HepG2 (cell line): Measurements from ENCODE around the gene CC2D1A. TPM values are rescaled to one million over a fixed set of nuclear protein-coding genes. Genes with fewer than 3 reads are reported as not detected.

Experiments
- ATAC-seq: fragments of 200-7000 bp; cut with Tn5 transposase; 3 replicates; pipeline ENCODE4 v1.9.1; 2020; ENCODE audit warnings: mild to moderate bottlenecking, moderate library complexity
- BruUV-seq: library from RNA; stranded (reverse); fragments of 400-500 nt; replicated peaks from 2 replicates; lab custom pipeline; 2021; lab: Mats Ljungman, UMichigan
- CTCF ChIA-PET: fragments of 300-600 bp; formaldehyde crosslinking; extraction: SDS; loops from one replicate; lab custom pipeline; 2021; ENCODE audit warnings: low total read pairs, inconsistent platforms, low intra/inter-chr PET ratio; lab: Yijun Ruan, JAX
- POLR2A ChIA-PET: fragments of 350-600 bp; sonication (Branson Sonifier 250); formaldehyde crosslinking; loops from one replicate; lab custom pipeline; 2020; ENCODE audit warnings: antibody characterized with exemption, inconsistent platforms; lab: Yijun Ruan, JAX
- DNase-seq: peaks from one replicate; pipeline ENCODE4 v3.0.0-alpha.2; 2015; ENCODE audit warnings: low spot score
- FAIRE-seq: peaks from 3 replicates; lab custom pipeline; 2011; peaks lifted over from hg19 to GRCh38; lab: Jason Lieb, UNC
- H2AFZ ChIP-seq: one replicate; pipeline ENCODE4 v1.6.1; 2011; ENCODE audit warnings: low read length, inconsistent platforms
- H3K27ac ChIP-seq: fragments of 300-600 bp; 3 replicates; pipeline ENCODE4 v1.8.0; 2011; ENCODE audit warnings: mixed run types, mild to moderate bottlenecking, mixed read lengths, low read length, inconsistent platforms; ENCODE audit not compliant: insufficient read depth; ENCODE audit errors: extremely low read length
- H3K27me3 ChIP-seq, 2 experiments: fragments of 200-600 bp in 1 of 2; 2 replicates in 1 of 2; 3 replicates in 1 of 2; pipeline versions ENCODE4 v1.6.0 to v1.8.0; 2011; ENCODE audit warnings: low read length in 2 of 2, mild to moderate bottlenecking in 2 of 2, moderate library complexity in 2 of 2, inconsistent platforms in 1 of 2; ENCODE audit not compliant: insufficient read depth in 2 of 2, control insufficient read depth in 1 of 2
- H3K36me3 ChIP-seq, 2 experiments: fragments of 200-600 bp in 1 of 2; replicated peaks in 1 of 2; 2 replicates in 1 of 2; 3 replicates in 1 of 2; pipeline versions ENCODE4 v1.5.1 to v1.8.0; 2011; ENCODE audit warnings: low read length in 2 of 2, inconsistent platforms in 1 of 2; ENCODE audit not compliant: insufficient read depth in 2 of 2, control insufficient read depth in 1 of 2
- H3K4me1 ChIP-seq: 2 replicates; pipeline ENCODE4 v1.5.1; 2012; ENCODE audit warnings: low read length, inconsistent platforms; ENCODE audit not compliant: insufficient read depth
- H3K4me2 ChIP-seq: 2 replicates; pipeline ENCODE4 v1.6.0; 2011; ENCODE audit warnings: low read depth, low read length, inconsistent platforms
- H3K4me3 ChIP-seq, 3 experiments: fragments of 200-600 bp in 1 of 3; sonication (generic), shearing (Covaris generic) in 1 of 3; replicated peaks in 1 of 3; 2 replicates each; pipeline ENCODE4 v1.5.1; 2011 to 2016; ENCODE audit warnings: low read length in 3 of 3, inconsistent platforms in 2 of 3, low read depth in 2 of 3, mild to moderate bottlenecking in 2 of 3, control low read depth in 1 of 3, mixed read lengths in 1 of 3; ENCODE audit not compliant: insufficient read depth in 1 of 3
- H3K79me2 ChIP-seq: one replicate; pipeline ENCODE4 v1.6.1; 2011; ENCODE audit warnings: low read length, inconsistent platforms; ENCODE audit not compliant: insufficient read depth
- H3K9ac ChIP-seq: 2 replicates; pipeline ENCODE4 v1.6.0; 2011; ENCODE audit warnings: mild to moderate bottlenecking, low read depth, low read length, inconsistent platforms; ENCODE audit not compliant: insufficient read depth
- H3K9me3 ChIP-seq: 2 replicates; pipeline ENCODE4 v1.5.1; 2012; ENCODE audit warnings: mild to moderate bottlenecking, low read length
- H4K20me1 ChIP-seq: 2 replicates; pipeline ENCODE4 v1.6.0; 2011; ENCODE audit warnings: inconsistent platforms, mild to moderate bottlenecking, low read length, moderate library complexity; ENCODE audit not compliant: insufficient read depth
- ATF7-NPFF ChIP-seq: sonication (generic); formaldehyde crosslinking; IDR thresholded peaks from 2 replicates; pipeline ENCODE4 v1.8.1; 2023; ENCODE audit warnings: mild to moderate bottlenecking, low read depth, missing genetic modification reagents, moderate library complexity
- CEBPG ChIP-seq: IDR thresholded peaks from 2 replicates; pipeline ENCODE4 v1.6.1; 2016
- FOXJ3 ChIP-seq: sonication (generic); formaldehyde crosslinking; IDR thresholded peaks from 2 replicates; pipeline ENCODE4 v1.4.0; 2020; ENCODE audit warnings: missing genetic modification reagents, mild to moderate bottlenecking, borderline replicate concordance
- HDAC2 ChIP-seq: sonication (generic); formaldehyde crosslinking; IDR thresholded peaks from 2 replicates; pipeline ENCODE4 v1.4.0; 2020; ENCODE audit warnings: missing genetic modification reagents
- HHEX ChIP-seq: IDR thresholded peaks from 2 replicates; pipeline ENCODE4 v1.6.1; 2016; ENCODE audit warnings: control low read depth
- KDM2A ChIP-seq: sonication (generic); formaldehyde crosslinking; IDR thresholded peaks from 2 replicates; pipeline ENCODE4 v1.4.0; 2020; ENCODE audit warnings: low read depth, missing genetic modification reagents, borderline replicate concordance
- MIER3 ChIP-seq: IDR thresholded peaks from 2 replicates; pipeline ENCODE4 v1.6.1; 2016; ENCODE audit warnings: missing compliant biosample characterization, borderline replicate concordance
- TEAD3 ChIP-seq: optimal IDR thresholded peaks from 2 replicates; pipeline ENCODE3; 2016; ENCODE audit warnings: borderline replicate concordance
- THAP9 ChIP-seq: sonication (generic); formaldehyde crosslinking; IDR thresholded peaks from 2 replicates; pipeline ENCODE4; 2020; ENCODE audit warnings: missing genetic modification reagents, mild to moderate bottlenecking, borderline replicate concordance
- YEATS2 ChIP-seq: sonication (generic); formaldehyde crosslinking; IDR thresholded peaks from 2 replicates; pipeline ENCODE4 v1.4.0; 2020; ENCODE audit warnings: missing genetic modification reagents, borderline replicate concordance
- ZC3H4 ChIP-seq: sonication (generic); formaldehyde crosslinking; IDR thresholded peaks from 2 replicates; pipeline ENCODE4 v1.4.0; 2020; ENCODE audit warnings: missing genetic modification reagents, borderline replicate concordance
- ZFP90 ChIP-seq: sonication (generic); formaldehyde crosslinking; IDR thresholded peaks from 2 replicates; pipeline ENCODE4 v1.8.0; 2022; ENCODE audit warnings: missing genetic modification reagents, mild to moderate bottlenecking, inconsistent platforms, borderline replicate concordance
- ZKSCAN5 ChIP-seq: sonication (generic); formaldehyde crosslinking; IDR thresholded peaks from 2 replicates; pipeline ENCODE4 v1.5.1; 2020; ENCODE audit warnings: mild to moderate bottlenecking, missing genetic modification reagents
- ZNF263 ChIP-seq: sonication (generic); formaldehyde crosslinking; IDR thresholded peaks from 2 replicates; pipeline ENCODE4 v1.4.0; 2020; ENCODE audit warnings: missing genetic modification reagents
- ZNF326 ChIP-seq: sonication (generic); formaldehyde crosslinking; IDR thresholded peaks from 2 replicates; pipeline ENCODE4 v1.4.0; 2020; ENCODE audit warnings: missing genetic modification reagents, borderline replicate concordance
- ZNF720 ChIP-seq: sonication (generic); formaldehyde crosslinking; IDR thresholded peaks from 2 replicates; pipeline ENCODE4 v1.4.0; 2020; ENCODE audit warnings: missing genetic modification reagents
- ZNF841 ChIP-seq: sonication (generic); formaldehyde crosslinking; IDR thresholded peaks from 2 replicates; pipeline ENCODE4 v1.8.1; 2023; ENCODE audit warnings: missing genetic modification reagents, borderline replicate concordance
- WGBS: methylation state at CpG from one replicate; pipeline ENCODE4 v1.1.6; 2017; ENCODE audit warnings: low lambda C conversion rate; 5-methylcytosine and 5-hydroxymethylcytosine counted together
- in situ Hi-C: cut with HindIII; loops from 2 replicates; pipeline ENCODE4 v1.10.0; 2017; ENCODE audit warnings: low pct_unique_long_range_greater_than_20kb; ENCODE audit not compliant: extremely low pct_ligation_motif_present
- intact Hi-C: fragments of 100-400 bp; cut with micrococcal nuclease; formaldehyde crosslinking; loops from one replicate; pipeline ENCODE4 v1.10.0; 2022; ENCODE audit not compliant: unreplicated experiment
- polyA plus RNA-seq, 8 experiments: library from polyadenylated mRNA; depleted of rRNA in 3 of 8; stranded (reverse) in 7 of 8; unstranded in 1 of 8; fragments of >200 nt; fragmentation: Illumina TruSeq in 4 of 8; extraction: Trizol in 4 of 8; gene quantifications; 2 replicates each; pipeline versions ENCODE4 v1.2.1 to v1.2.3, GENCODE V29; 2011 to 2016; ENCODE audit warnings: low read depth in 4 of 8, missing spikeins in 1 of 8, mixed read lengths in 1 of 8; ENCODE audit not compliant: insufficient read depth in 1 of 8
- total RNA-seq, 5 experiments: library from RNA; depleted of rRNA; stranded (reverse); fragments of >200 nt; fragmentation: Illumina TruSeq; extraction: Trizol; gene quantifications; 2 replicates each; pipeline ENCODE4 v1.2.3, GENCODE V29; 2016; ENCODE audit warnings: low read depth in 1 of 5
- TF ChIP-seq, protein P1 (sequence below): conservative IDR thresholded peaks from 2 replicates; pipeline ENCODE4 v1.6.1; 2018; ENCODE audit warnings: missing genetic modification reagents
- TF ChIP-seq, protein P2 (sequence below): IDR thresholded peaks from 2 replicates; pipeline ENCODE4 v1.6.1; 2012; ENCODE audit warnings: low read length, improper control_type of control experiment

The CC2D1A gene
- total and polyA plus RNA-seq, 2 of the 13 experiments (the other 11 are each of a cell fraction or from before 2014, with no cell fraction given), result 9.7 to 11.5 TPM

GRCh38 chr19:13956365-13956744 is 50.4 kb downstream of the CC2D1A start (continued):
- TF ChIP-seq, protein P1, sequence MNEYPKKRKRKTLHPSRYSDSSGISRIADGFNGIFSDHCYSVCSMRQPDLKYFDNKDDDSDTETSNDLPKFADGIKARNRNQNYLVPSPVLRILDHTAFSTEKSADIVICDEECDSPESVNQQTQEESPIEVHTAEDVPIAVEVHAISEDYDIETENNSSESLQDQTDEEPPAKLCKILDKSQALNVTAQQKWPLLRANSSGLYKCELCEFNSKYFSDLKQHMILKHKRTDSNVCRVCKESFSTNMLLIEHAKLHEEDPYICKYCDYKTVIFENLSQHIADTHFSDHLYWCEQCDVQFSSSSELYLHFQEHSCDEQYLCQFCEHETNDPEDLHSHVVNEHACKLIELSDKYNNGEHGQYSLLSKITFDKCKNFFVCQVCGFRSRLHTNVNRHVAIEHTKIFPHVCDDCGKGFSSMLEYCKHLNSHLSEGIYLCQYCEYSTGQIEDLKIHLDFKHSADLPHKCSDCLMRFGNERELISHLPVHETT (CRISPR knock-in tag), result no peak
- no peak for TF ChIP-seq TEAD3 (CRISPR knock-in tag)
- no peak for TF ChIP-seq YEATS2
- TF ChIP-seq ZNF841, result no peak

GRCh38 chr19:13957051-13957450 is 51.0 kb downstream of the CC2D1A start:
- FAIRE-seq (no peak), DNase-seq (no peak), ATAC-seq (no peak)
- H3K79me2 ChIP-seq, result peaks cover 14% of the 10 kb centered on the region
- H2AFZ ChIP-seq, result no peak overlapping the region
- in situ Hi-C loops (no loop called here), intact Hi-C loops (no loop called here)
- H3K4me3 ChIP-seq, result no peak overlapping the region
- no TSS peak for BruUV-seq
- no peak overlapping the region for H3K4me2 ChIP-seq
- POLR2A ChIA-PET, result no interaction called here
- H4K20me1 ChIP-seq, result no peaks in the 10 kb centered on the region
- no peaks in the 10 kb centered on the region; a peak in 1 of 5 replicates for H3K27me3 ChIP-seq
- CTCF ChIA-PET, result no interaction called here
- H3K4me1 ChIP-seq, result peaks cover 10% of the 10 kb centered on the region
- 96% methylated on average over 7 of the region's 8 CpGs for WGBS
- no peak overlapping the region for H3K9ac ChIP-seq
- no peak overlapping the region for H3K27ac ChIP-seq
- H3K9me3 ChIP-seq, result no peaks in the 10 kb centered on the region
- H3K36me3 ChIP-seq, result peaks cover 19 to 55% of the 10 kb centered on the region in 2 experiments; a peak in 4 of 5 replicates
- TF ChIP-seq ZNF326 (CRISPR knock-in tag) (no peak), ZC3H4 (no peak), FOXJ3 (no peak), THAP9 (no peak), KDM2A (CRISPR knock-in tag) (no peak), ZKSCAN5 (CRISPR knock-in tag) (no peak), CEBPG (CRISPR knock-in tag) (no peak), ZNF720 (no peak), MIER3 (CRISPR knock-in tag) (no peak), ATF7-NPFF (CRISPR knock-in tag) (no peak), ZNF263 (no peak), ZFP90 (CRISPR knock-in tag) (no peak), HDAC2 (no peak), HHEX (CRISPR knock-in tag) (no peak)
- TF ChIP-seq, protein P2, sequence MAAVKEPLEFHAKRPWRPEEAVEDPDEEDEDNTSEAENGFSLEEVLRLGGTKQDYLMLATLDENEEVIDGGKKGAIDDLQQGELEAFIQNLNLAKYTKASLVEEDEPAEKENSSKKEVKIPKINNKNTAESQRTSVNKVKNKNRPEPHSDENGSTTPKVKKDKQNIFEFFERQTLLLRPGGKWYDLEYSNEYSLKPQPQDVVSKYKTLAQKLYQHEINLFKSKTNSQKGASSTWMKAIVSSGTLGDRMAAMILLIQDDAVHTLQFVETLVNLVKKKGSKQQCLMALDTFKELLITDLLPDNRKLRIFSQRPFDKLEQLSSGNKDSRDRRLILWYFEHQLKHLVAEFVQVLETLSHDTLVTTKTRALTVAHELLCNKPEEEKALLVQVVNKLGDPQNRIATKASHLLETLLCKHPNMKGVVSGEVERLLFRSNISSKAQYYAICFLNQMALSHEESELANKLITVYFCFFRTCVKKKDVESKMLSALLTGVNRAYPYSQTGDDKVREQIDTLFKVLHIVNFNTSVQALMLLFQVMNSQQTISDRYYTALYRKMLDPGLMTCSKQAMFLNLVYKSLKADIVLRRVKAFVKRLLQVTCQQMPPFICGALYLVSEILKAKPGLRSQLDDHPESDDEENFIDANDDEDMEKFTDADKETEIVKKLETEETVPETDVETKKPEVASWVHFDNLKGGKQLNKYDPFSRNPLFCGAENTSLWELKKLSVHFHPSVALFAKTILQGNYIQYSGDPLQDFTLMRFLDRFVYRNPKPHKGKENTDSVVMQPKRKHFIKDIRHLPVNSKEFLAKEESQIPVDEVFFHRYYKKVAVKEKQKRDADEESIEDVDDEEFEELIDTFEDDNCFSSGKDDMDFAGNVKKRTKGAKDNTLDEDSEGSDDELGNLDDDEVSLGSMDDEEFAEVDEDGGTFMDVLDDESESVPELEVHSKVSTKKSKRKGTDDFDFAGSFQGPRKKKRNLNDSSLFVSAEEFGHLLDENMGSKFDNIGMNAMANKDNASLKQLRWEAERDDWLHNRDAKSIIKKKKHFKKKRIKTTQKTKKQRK, result no peak
